ENCODE results near the gene PIGQ. TPM values are rescaled to one million over a fixed set of nuclear protein-coding genes. Genes with fewer than 3 reads are reported as not detected.

The PIGQ gene
- total and polyA plus RNA-seq, 12 donors = 13.7 to 43.7 (median 20.2) TPM

DNA sequence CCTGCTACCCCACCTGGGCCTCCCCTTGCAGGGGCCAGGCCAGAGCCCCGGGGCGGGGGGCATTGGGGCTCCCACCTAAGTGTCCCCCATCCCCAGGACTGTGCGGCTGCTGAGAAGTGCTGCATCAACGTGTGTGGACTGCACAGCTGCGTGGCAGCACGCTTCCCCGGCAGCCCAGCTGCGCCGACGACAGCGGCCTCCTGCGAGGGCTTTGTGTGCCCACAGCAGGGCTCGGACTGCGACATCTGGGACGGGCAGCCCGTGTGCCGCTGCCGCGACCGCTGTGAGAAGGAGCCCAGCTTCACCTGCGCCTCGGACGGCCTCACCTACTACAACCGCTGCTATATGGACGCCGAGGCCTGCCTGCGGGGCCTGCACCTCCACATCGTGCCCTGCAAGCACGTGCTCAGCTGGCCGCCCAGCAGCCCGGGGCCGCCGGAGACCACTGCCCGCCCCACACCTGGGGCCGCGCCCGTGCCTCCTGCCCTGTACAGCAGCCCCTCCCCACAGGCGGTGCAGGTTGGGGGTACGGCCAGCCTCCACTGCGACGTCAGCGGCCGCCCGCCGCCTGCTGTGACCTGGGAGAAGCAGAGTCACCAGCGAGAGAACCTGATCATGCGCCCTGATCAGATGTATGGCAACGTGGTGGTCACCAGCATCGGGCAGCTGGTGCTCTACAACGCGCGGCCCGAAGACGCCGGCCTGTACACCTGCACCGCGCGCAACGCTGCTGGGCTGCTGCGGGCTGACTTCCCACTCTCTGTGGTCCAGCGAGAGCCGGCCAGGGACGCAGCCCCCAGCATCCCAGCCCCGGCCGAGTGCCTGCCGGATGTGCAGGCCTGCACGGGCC lies 62.9 kb downstream of the PIGQ start:
- H3K4me1 ChIP-seq = peaks cover 24 to 46% (median 41%) of the 10 kb centered on the region in 9 donors
- no peak for DNase-seq
- TF ChIP-seq, protein P1, sequence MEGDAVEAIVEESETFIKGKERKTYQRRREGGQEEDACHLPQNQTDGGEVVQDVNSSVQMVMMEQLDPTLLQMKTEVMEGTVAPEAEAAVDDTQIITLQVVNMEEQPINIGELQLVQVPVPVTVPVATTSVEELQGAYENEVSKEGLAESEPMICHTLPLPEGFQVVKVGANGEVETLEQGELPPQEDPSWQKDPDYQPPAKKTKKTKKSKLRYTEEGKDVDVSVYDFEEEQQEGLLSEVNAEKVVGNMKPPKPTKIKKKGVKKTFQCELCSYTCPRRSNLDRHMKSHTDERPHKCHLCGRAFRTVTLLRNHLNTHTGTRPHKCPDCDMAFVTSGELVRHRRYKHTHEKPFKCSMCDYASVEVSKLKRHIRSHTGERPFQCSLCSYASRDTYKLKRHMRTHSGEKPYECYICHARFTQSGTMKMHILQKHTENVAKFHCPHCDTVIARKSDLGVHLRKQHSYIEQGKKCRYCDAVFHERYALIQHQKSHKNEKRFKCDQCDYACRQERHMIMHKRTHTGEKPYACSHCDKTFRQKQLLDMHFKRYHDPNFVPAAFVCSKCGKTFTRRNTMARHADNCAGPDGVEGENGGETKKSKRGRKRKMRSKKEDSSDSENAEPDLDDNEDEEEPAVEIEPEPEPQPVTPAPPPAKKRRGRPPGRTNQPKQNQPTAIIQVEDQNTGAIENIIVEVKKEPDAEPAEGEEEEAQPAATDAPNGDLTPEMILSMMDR (IDR thresholded peaks at IDR 0.05) = no peak
- no peaks in the 10 kb centered on the region for H3K9me3 ChIP-seq
- H3K36me3 ChIP-seq = peaks cover 0 to 35% (median 6%) of the 10 kb centered on the region in 9 donors
- H3K27me3 ChIP-seq = no peaks in the 10 kb centered on the region
- WGBS, 2 donors = 94 to 96% methylated on average over 67 of the region's 67 CpGs
- ATAC-seq = no peak
- no peak overlapping the region for H3K27ac ChIP-seq
- H3K4me3 ChIP-seq = no peak overlapping the region
- intact Hi-C loops (cut with DNase I) = loop anchor here in 1 of 10 donors (5.0 kb wide), 1 partner anchor 40 kb away; the partner anchor contains the start of gene RAB40C

GRCh38 chr16:633336-634050 lies 63.7 kb downstream of the PIGQ start:
- Histone ChIP-seq H3K27me3 (no peaks in the 10 kb centered on the region), H3K9me3 (no peaks in the 10 kb centered on the region), H3K4me1 (peaks cover 24 to 52% (median 47%) of the 10 kb centered on the region in 9 donors), H3K27ac (no peak overlapping the region), H3K36me3 (peaks cover 0 to 27% (median 0%) of the 10 kb centered on the region in 9 donors), H3K4me3 (no peak overlapping the region)
- no peak for DNase-seq
- intact Hi-C loops (cut with DNase I) = loop anchor here in 1 of 10 donors (5.0 kb wide), 1 partner anchor 41 kb away; the partner anchor contains the start of gene RAB40C
- TF ChIP-seq, protein P1 (IDR thresholded peaks at IDR 0.05) = no peak
- WGBS, 2 donors = 97% methylated on average over 71 to 74 of the region's 74 CpGs
- no peak for ATAC-seq

Small RNA genes lying within 50 kb of the gene (microRNA-seq; reads per million reads assigned to microRNA genes)
- gene MIR3176 (1.2 to 2.6 reads per million in 2 donors), gene MIR5587 (0.60 to 1.0 reads per million in 2 donors)

Other genes with a start within 250 kb of the PIGQ start
- 10 to 100 TPM in 4 of 10 donors, 1 to 10 TPM in 6; 7.7 to 16.1 (median 9.2) TPM for gene AXIN1, start 217.2 kb upstream of the PIGQ start, total RNA-seq
- 10 to 100 TPM in 1 of 2 donors, 1 to 10 TPM in 1; 9.4 to 14.9 TPM for gene AXIN1, start 217.2 kb upstream of the PIGQ start, polyA plus RNA-seq
- 10 to 100 TPM; 64.9 to 78.6 (median 74.6) TPM for gene MRPL28, start 199.4 kb upstream of the PIGQ start, total RNA-seq
- gene MRPL28, start 199.4 kb upstream of the PIGQ start, polyA plus RNA-seq = 100 to 1,000 TPM; 134 to 169 TPM
- gene PGAP6, start 188.0 kb upstream of the PIGQ start, total RNA-seq = 10 to 100 TPM; 27.1 to 57.3 (median 33.1) TPM
- 10 to 100 TPM; 27.8 to 45.3 TPM for gene PGAP6, start 188.0 kb upstream of the PIGQ start, polyA plus RNA-seq
- 10 to 100 TPM; 57.8 to 97.0 (median 75.4) TPM for gene NME4, start 172.8 kb upstream of the PIGQ start, total RNA-seq
- 10 to 100 TPM; 48.1 to 97.2 TPM for gene NME4, start 172.8 kb upstream of the PIGQ start, polyA plus RNA-seq
- 10 to 100 TPM in 7 of 10 donors, 1 to 10 TPM in 3; 7.0 to 17.4 (median 11.6) TPM for gene DECR2, start 168.1 kb upstream of the PIGQ start, total RNA-seq
- 10 to 100 TPM in 1 of 2 donors, 1 to 10 TPM in 1; 9.3 to 26.0 TPM for gene DECR2, start 168.1 kb upstream of the PIGQ start, polyA plus RNA-seq
- gene RAB11FIP3, start 144.3 kb upstream of the PIGQ start, total RNA-seq = 10 to 100 TPM; 16.6 to 40.3 (median 30.4) TPM
- 10 to 100 TPM; 22.7 to 28.5 TPM for gene RAB11FIP3, start 144.3 kb upstream of the PIGQ start, polyA plus RNA-seq
- gene CAPN15, start 42.3 kb upstream of the PIGQ start, total RNA-seq = 10 to 100 TPM; 11.1 to 23.4 (median 15.3) TPM
- 10 to 100 TPM; 19.2 to 39.5 TPM for gene CAPN15, start 42.3 kb upstream of the PIGQ start, polyA plus RNA-seq
- not detected for gene PRR35, start 9.6 kb upstream of the PIGQ start, total RNA-seq
- gene PRR35, start 9.6 kb upstream of the PIGQ start, polyA plus RNA-seq = not detected
- under 1 TPM in 8 of 10 donors, not detected in 2; 0.12 to 0.75 (median 0.47) TPM for gene NHLRC4, start 3.0 kb upstream of the PIGQ start, total RNA-seq
- gene NHLRC4, start 3.0 kb upstream of the PIGQ start, polyA plus RNA-seq = under 1 TPM; 0.51 to 0.59 TPM
- 10 to 100 TPM in 9 of 10 donors, 1 to 10 TPM in 1; 9.1 to 16.1 (median 12.1) TPM for gene RAB40C, start 20.1 kb downstream of the PIGQ start, total RNA-seq
- 10 to 100 TPM; 19.4 to 32.0 TPM for gene RAB40C, start 20.1 kb downstream of the PIGQ start, polyA plus RNA-seq
- under 1 TPM; 0.11 to 0.80 (median 0.27) TPM for gene WFIKKN1, start 61.0 kb downstream of the PIGQ start, total RNA-seq
- under 1 TPM; 0.61 to 0.95 TPM for gene WFIKKN1, start 61.0 kb downstream of the PIGQ start, polyA plus RNA-seq
- gene METTL26, start 66.3 kb downstream of the PIGQ start, total RNA-seq = 10 to 100 TPM; 34.5 to 75.9 (median 43.8) TPM
- 100 to 1,000 TPM; 123 to 237 TPM for gene METTL26, start 66.3 kb downstream of the PIGQ start, polyA plus RNA-seq
- 100 to 1,000 TPM in 4 of 10 donors, 10 to 100 TPM in 6; 68.8 to 152 (median 87.8) TPM for gene MCRIP2, start 71.9 kb downstream of the PIGQ start, total RNA-seq
- 100 to 1,000 TPM; 163 to 474 TPM for gene MCRIP2, start 71.9 kb downstream of the PIGQ start, polyA plus RNA-seq
- gene WDR90, start 79.4 kb downstream of the PIGQ start, total RNA-seq = 10 to 100 TPM in 4 of 10 donors, 1 to 10 TPM in 6; 7.6 to 13.7 (median 9.9) TPM
- gene WDR90, start 79.4 kb downstream of the PIGQ start, polyA plus RNA-seq = 10 to 100 TPM in 1 of 2 donors, 1 to 10 TPM in 1; 7.1 to 23.8 TPM
- gene RHOT2, start 98.2 kb downstream of the PIGQ start, total RNA-seq = 100 to 1,000 TPM in 3 of 10 donors, 10 to 100 TPM in 7; 66.8 to 118 (median 89.2) TPM
- gene RHOT2, start 98.2 kb downstream of the PIGQ start, polyA plus RNA-seq = 100 to 1,000 TPM; 101 to 261 TPM
- gene RHBDL1, start 105.7 kb downstream of the PIGQ start, total RNA-seq = 1 to 10 TPM; 1.2 to 2.6 (median 2.1) TPM
- 1 to 10 TPM in 1 of 2 donors, under 1 TPM in 1; 0.90 to 7.4 TPM for gene RHBDL1, start 105.7 kb downstream of the PIGQ start, polyA plus RNA-seq
- gene STUB1, start 110.4 kb downstream of the PIGQ start, total RNA-seq = 100 to 1,000 TPM; 101 to 147 (median 116) TPM
- 100 to 1,000 TPM in 1 of 2 donors, 10 to 100 TPM in 1; 92.7 to 165 TPM for gene STUB1, start 110.4 kb downstream of the PIGQ start, polyA plus RNA-seq
- gene JMJD8, start 114.4 kb downstream of the PIGQ start, total RNA-seq = 10 to 100 TPM; 36.9 to 50.6 (median 44.0) TPM
- 10 to 100 TPM; 34.7 to 60.6 TPM for gene JMJD8, start 114.4 kb downstream of the PIGQ start, polyA plus RNA-seq
- 1 to 10 TPM; 6.8 to 9.7 (median 8.4) TPM for gene WDR24, start 120.4 kb downstream of the PIGQ start, total RNA-seq
- 1 to 10 TPM; 7.2 to 9.2 TPM for gene WDR24, start 120.4 kb downstream of the PIGQ start, polyA plus RNA-seq
- gene FBXL16, start 135.8 kb downstream of the PIGQ start, total RNA-seq = under 1 TPM in 6 of 10 donors, not detected in 4; 0.07 to 0.64 (median 0.12) TPM
- under 1 TPM; 0.04 to 0.07 TPM for gene FBXL16, start 135.8 kb downstream of the PIGQ start, polyA plus RNA-seq
- gene METRN, start 145.2 kb downstream of the PIGQ start, total RNA-seq = 10 to 100 TPM; 51.4 to 77.2 (median 60.5) TPM
- gene METRN, start 145.2 kb downstream of the PIGQ start, polyA plus RNA-seq = 100 to 1,000 TPM in 1 of 2 donors, 10 to 100 TPM in 1; 54.0 to 103 TPM
- gene ANTKMT, start 151.2 kb downstream of the PIGQ start, total RNA-seq = 10 to 100 TPM; 23.3 to 40.3 (median 31.0) TPM
- gene ANTKMT, start 151.2 kb downstream of the PIGQ start, polyA plus RNA-seq = 10 to 100 TPM; 37.3 to 91.1 TPM
- gene CCDC78, start 156.5 kb downstream of the PIGQ start, total RNA-seq = 1 to 10 TPM in 1 of 10 donors, under 1 TPM in 8, not detected in 1; 0.21 to 1.0 (median 0.30) TPM
- 1 to 10 TPM in 1 of 2 donors, under 1 TPM in 1; 0.77 to 1.7 TPM for gene CCDC78, start 156.5 kb downstream of the PIGQ start, polyA plus RNA-seq
- 10 to 100 TPM in 7 of 10 donors, 1 to 10 TPM in 3; 5.1 to 23.3 (median 10.6) TPM for gene HAGHL, start 157.1 kb downstream of the PIGQ start, total RNA-seq
- 10 to 100 TPM; 17.9 to 80.0 TPM for gene HAGHL, start 157.1 kb downstream of the PIGQ start, polyA plus RNA-seq
- gene CIAO3, start 171.0 kb downstream of the PIGQ start, total RNA-seq = 10 to 100 TPM; 18.7 to 33.0 (median 24.1) TPM
- gene CIAO3, start 171.0 kb downstream of the PIGQ start, polyA plus RNA-seq = 10 to 100 TPM; 29.1 to 62.9 TPM
- 1 to 10 TPM in 1 of 10 donors, under 1 TPM in 2, not detected in 7; 0.17 to 4.0 (median 0.38) TPM for gene MSLN, start 190.8 kb downstream of the PIGQ start, total RNA-seq
- gene MSLN, start 190.8 kb downstream of the PIGQ start, polyA plus RNA-seq = under 1 TPM in 1 of 2 donors, not detected in 1; 0.09 TPM
- gene RPUSD1, start 218.4 kb downstream of the PIGQ start, total RNA-seq = 10 to 100 TPM in 1 of 10 donors, 1 to 10 TPM in 9; 5.8 to 12.0 (median 7.9) TPM
- 10 to 100 TPM; 13.7 to 23.3 TPM for gene RPUSD1, start 218.4 kb downstream of the PIGQ start, polyA plus RNA-seq
- gene CHTF18, start 218.7 kb downstream of the PIGQ start, total RNA-seq = 1 to 10 TPM; 2.8 to 8.2 (median 5.2) TPM
- 1 to 10 TPM; 6.0 to 7.0 TPM for gene CHTF18, start 218.7 kb downstream of the PIGQ start, polyA plus RNA-seq
- not detected for gene GNG13, start 230.8 kb downstream of the PIGQ start, total RNA-seq
- not detected for gene GNG13, start 230.8 kb downstream of the PIGQ start, polyA plus RNA-seq